Astrocyte of the spinal cord (primary cell): ENCODE measurements around the gene C16orf86.

Source experiments
- DNase-seq: peaks from one replicate; pipeline ENCODE4 v3.0.0; 2011; ENCODE audit warnings: low read depth, low spot score
- H3K4me3 ChIP-seq: 2 replicates; pipeline ENCODE4 v1.5.1; 2011; ENCODE audit warnings: low read depth, mild to moderate bottlenecking, low read length, moderate library complexity
- CTCF ChIP-seq: IDR thresholded peaks from 2 replicates; pipeline ENCODE4 v1.5.1; 2012; ENCODE audit warnings: low read depth, mild to moderate bottlenecking, low read length, inconsistent platforms
- in situ Hi-C: cut with HindIII; loops from 2 replicates; pipeline ENCODE4 v1.10.0; 2017; ENCODE audit warnings: low sequenced_read_pairs

C16orf86 gene

GRCh38 chr16:67653789-67654402, 12.7 kb upstream of the C16orf86 start:
- in situ Hi-C loops = no loop called here
- DNase-seq = no peak
- peak overlapping the region; percentile 48 for H3K4me3 ChIP-seq
- TF ChIP-seq CTCF = no peak

- H3K4me3 ChIP-seq = no peak overlapping the region
- TF ChIP-seq CTCF = no peak
- DNase-seq = no peak
- in situ Hi-C loops = no loop called here
These were observed 12.2 kb upstream of the C16orf86 start for GRCh38 chr16:67654403-67654911.

- no peak for DNase-seq
- in situ Hi-C loops = no loop called here
- H3K4me3 ChIP-seq = no peak overlapping the region
- no peak for TF ChIP-seq CTCF
These were observed 11.3 kb upstream of the C16orf86 start for GRCh38 chr16:67655363-67655762.

GRCh38 chr16:67656344-67657016, 10.1 kb upstream of the C16orf86 start:
- TF ChIP-seq CTCF = no peak
- DNase-seq = no peak
- no peak overlapping the region for H3K4me3 ChIP-seq
- in situ Hi-C loops = no loop called here

- TF ChIP-seq CTCF = no peak
- H3K4me3 ChIP-seq = no peak overlapping the region
- in situ Hi-C loops = no loop called here
- no peak for DNase-seq
These were observed 9.5 kb upstream of the C16orf86 start for GRCh38 chr16:67657017-67657608.

- no peak overlapping the region for H3K4me3 ChIP-seq
- TF ChIP-seq CTCF = no peak
- in situ Hi-C loops = no loop called here
These were observed 8.7 kb upstream of the C16orf86 start for GRCh38 chr16:67657751-67658518.

More at GRCh38 chr16:67657751-67658518, 8.7 kb upstream of the C16orf86 start:
- no peak for DNase-seq
